ENCODE results near the gene ALDH3B1. TPM values are rescaled to one million over a fixed set of nuclear protein-coding genes. Genes with fewer than 3 reads are reported as not detected.

Gene ALDH3B1
- total RNA-seq, 1 experiment from 2014 or later = not detected

DNA sequence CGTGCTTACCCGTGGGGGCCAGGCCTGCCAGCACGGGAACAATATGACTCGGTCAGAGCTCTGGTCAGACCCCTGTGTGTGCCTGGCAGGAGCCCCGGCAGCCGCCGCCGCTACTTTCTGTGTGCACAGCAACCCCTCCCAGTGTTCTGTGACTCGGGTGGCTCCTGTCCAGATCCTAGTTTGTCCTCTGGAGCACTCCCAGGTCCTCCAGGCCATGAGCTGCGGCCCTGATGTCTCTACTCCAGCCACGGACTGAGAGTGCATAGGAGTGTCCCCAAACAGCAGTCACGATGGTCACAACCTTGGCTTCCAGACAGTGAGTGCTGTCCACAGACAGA is 23.6 kb downstream of the ALDH3B1 start:
- DNase-seq = no peak
- Histone ChIP-seq H4K5ac (ENCODE audit: insufficient read length, low read depth, low read length) (no peak overlapping the region), H4K91ac (ENCODE audit: insufficient read length, low read depth, low read length) (no peak overlapping the region), H2BK15ac (ENCODE audit: low read depth, low read length) (no peak overlapping the region), H2BK20ac (ENCODE audit: low read depth, low read length, poor library complexity, severe bottlenecking) (no peak overlapping the region), H3K56ac (ENCODE audit: insufficient read length, low read depth, low read length) (no peak overlapping the region), H3K9ac (ENCODE audit: extremely low read depth, insufficient read length, low read length) (no peak overlapping the region), H4K20me1 (ENCODE audit: control insufficient read depth, insufficient read depth, insufficient read length) (no peaks in the 10 kb centered on the region), H2BK120ac (ENCODE audit: low read depth, low read length, poor library complexity, severe bottlenecking) (no peak overlapping the region), H4K8ac (replicated peaks; ENCODE audit: insufficient read length, low read depth, low read length) (no peak overlapping the region), H3T11ph (ENCODE audit: low read length) (no peak overlapping the region), H3K23me2 (ENCODE audit: insufficient read length, low read depth, low read length, poor library complexity, severe bottlenecking) (peaks cover 8% of the 10 kb centered on the region), H2AK5ac (ENCODE audit: insufficient read length, low read length) (no peak overlapping the region), H3K4ac (ENCODE audit: low read depth, low read length) (no peak overlapping the region), H3K14ac (ENCODE audit: insufficient read depth, low read length) (no peak overlapping the region), H3K23ac (ENCODE audit: insufficient read length, low read depth, low read length) (no peak overlapping the region), H3K18ac (ENCODE audit: insufficient read length, low read depth, low read length) (no peak overlapping the region), H3K27me3 (ENCODE audit: insufficient read depth, low read length) (no peaks in the 10 kb centered on the region), H3K4me2 (ENCODE audit: insufficient read depth, insufficient read length, low read length) (no peak overlapping the region), H3K79me1 (ENCODE audit: insufficient read depth, low read depth, low read length, poor library complexity, severe bottlenecking) (peaks cover 5% of the 10 kb centered on the region), H2AFZ (ENCODE audit: low read length) (no peak overlapping the region), H2BK5ac (ENCODE audit: insufficient read length, low read length) (no peak overlapping the region), H3K4me1 (ENCODE audit: insufficient read depth, low read length) (no peaks in the 10 kb centered on the region; the same call in 1 of the 2 replicates), H3K27ac (ENCODE audit: insufficient read length, low read depth, low read length) (no peak overlapping the region), H3K79me2 (ENCODE audit: insufficient read depth, low read length) (no peaks in the 10 kb centered on the region), H3K9me3 (ENCODE audit: control insufficient read depth, low read depth, low read length) (no peaks in the 10 kb centered on the region), H2BK12ac (ENCODE audit: insufficient read length, low read depth, low read length) (no peak overlapping the region)
- Mint-ChIP-seq H3K9me3 (no peaks in the 10 kb centered on the region), H3K27ac (peak overlapping the region in 1 of 3 experiments; percentile 85; a peak in 1 of 7 replicates), H3K36me3 (ENCODE audit: insufficient read depth in 1 of 3, low read depth in 3 of 3) (peaks cover 11 to 34% (median 16%) of the 10 kb centered on the region in 3 experiments; a peak in 6 of 7 replicates), H3K4me3 (peak overlapping the region in 1 of 2 experiments; percentile 35; a peak in 3 of 5 replicates), H3K27me3 (ENCODE audit: low read depth) (no peaks in the 10 kb centered on the region), H3K4me1 (peaks cover 17 to 21% of the 10 kb centered on the region in 2 experiments)
- TF ChIP-seq, protein P1, sequence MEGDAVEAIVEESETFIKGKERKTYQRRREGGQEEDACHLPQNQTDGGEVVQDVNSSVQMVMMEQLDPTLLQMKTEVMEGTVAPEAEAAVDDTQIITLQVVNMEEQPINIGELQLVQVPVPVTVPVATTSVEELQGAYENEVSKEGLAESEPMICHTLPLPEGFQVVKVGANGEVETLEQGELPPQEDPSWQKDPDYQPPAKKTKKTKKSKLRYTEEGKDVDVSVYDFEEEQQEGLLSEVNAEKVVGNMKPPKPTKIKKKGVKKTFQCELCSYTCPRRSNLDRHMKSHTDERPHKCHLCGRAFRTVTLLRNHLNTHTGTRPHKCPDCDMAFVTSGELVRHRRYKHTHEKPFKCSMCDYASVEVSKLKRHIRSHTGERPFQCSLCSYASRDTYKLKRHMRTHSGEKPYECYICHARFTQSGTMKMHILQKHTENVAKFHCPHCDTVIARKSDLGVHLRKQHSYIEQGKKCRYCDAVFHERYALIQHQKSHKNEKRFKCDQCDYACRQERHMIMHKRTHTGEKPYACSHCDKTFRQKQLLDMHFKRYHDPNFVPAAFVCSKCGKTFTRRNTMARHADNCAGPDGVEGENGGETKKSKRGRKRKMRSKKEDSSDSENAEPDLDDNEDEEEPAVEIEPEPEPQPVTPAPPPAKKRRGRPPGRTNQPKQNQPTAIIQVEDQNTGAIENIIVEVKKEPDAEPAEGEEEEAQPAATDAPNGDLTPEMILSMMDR (conservative IDR thresholded peaks at IDR 0.05) = no peak
- no CpG with 5 or more reads among the region's 12 CpGs for WGBS (ENCODE audit: extremely low coverage, insufficient read length, low lambda C conversion rate)

Measured in H9 (cell line).